ENCODE data around the gene ADAMTS12. TPM values are rescaled to one million over a fixed set of nuclear protein-coding genes. Genes with fewer than 3 reads are reported as not detected.

ADAMTS12 gene
- total and polyA plus RNA-seq, 9 of the 15 experiments (the other 6 are each of a cell fraction or from before 2014, with no cell fraction given) = 0.11 TPM; not detected in 8

- Histone ChIP-seq H3K9ac (ENCODE audit: insufficient read depth in 1 of 2, low read depth in 2 of 2, low read length in 2 of 2) (no peak overlapping the region), H3K9me1 (ENCODE audit: control insufficient read depth, insufficient read depth, low read length) (no peaks in the 10 kb centered on the region), H3K9me3 (replicated peaks; ENCODE audit: control insufficient read depth, insufficient read depth, low read depth, low read length) (no peaks in the 10 kb centered on the region), H3K27me3 (ENCODE audit: control insufficient read depth in 2 of 2, insufficient read depth in 2 of 2, low read length in 2 of 2) (peaks cover 0 to 4% of the 10 kb centered on the region in 2 experiments; a peak in 1 of 5 replicates), H3K27ac (ENCODE audit: extremely low read depth, low read depth, low read length) (no peak overlapping the region), H4K20me1 (replicated peaks; ENCODE audit: control insufficient read depth, insufficient read depth, low read length) (no peaks in the 10 kb centered on the region; the same call in 1 of the 2 replicates), H3K79me2 (ENCODE audit: control insufficient read depth, insufficient read depth, low read length) (no peaks in the 10 kb centered on the region), H3K4me1 (replicated peaks in 1 of 2; ENCODE audit: control insufficient read depth in 2 of 2, insufficient read depth in 2 of 2, low read length in 2 of 2) (no peaks in the 10 kb centered on the region), H3K36me3 (ENCODE audit: control insufficient read depth, insufficient read depth, low read length) (no peaks in the 10 kb centered on the region), H3K4me3 (no peak overlapping the region), H2AFZ (ENCODE audit: low read depth, low read length) (no peak overlapping the region), H3K4me2 (ENCODE audit: insufficient read depth, low read length) (no peak overlapping the region)
- in situ Hi-C loops (cut with MboI) = no loop called here
- ATAC-seq (no peak), DNase-seq (ENCODE audit: extremely low read depth in 1 of 4, low spot score in 3 of 4) (no peak), FAIRE-seq (no peak)
- CTCF ChIA-PET (ENCODE audit: low intra/inter-chr PET ratio) = no interaction called here
- WGBS (ENCODE audit: insufficient coverage, low coverage, missing lambda C conversion rate) = 2% methylated on average over 3 of the region's 3 CpGs
- POLR2A ChIA-PET = no interaction called here
- BruUV-seq (replicated peaks) = no TSS peak
- intact Hi-C loops (cut with micrococcal nuclease) = no loop called here
- TF ChIP-seq ZNF511 (CRISPR knock-in tag; IDR thresholded peaks at IDR 0.05) = no peak
- TF ChIP-seq ADNP (tag; IDR thresholded peaks at IDR 0.05) = no peak
- TF ChIP-seq ZHX1 (conservative IDR thresholded peaks at IDR 0.05; ENCODE audit: low read length) = no peak
- TF ChIP-seq MAFK (IDR thresholded peaks at IDR 0.05; ENCODE audit: low read length) = no peak
- TF ChIP-seq CHD4 (IDR thresholded peaks at IDR 0.05; ENCODE audit: insufficient read depth, insufficient replicate concordance, low read depth, low read length, poor library complexity, severe bottlenecking) = no peak
- TF ChIP-seq NFYB (IDR thresholded peaks at IDR 0.05; ENCODE audit: extremely low read depth, insufficient read length) = no peak
These were observed 155.3 kb downstream of the ADAMTS12 start for GRCh38 chr5:33736510-33736909.
